A673 (cell line): ENCODE data around the gene COL4A1. TPM values are rescaled to one million over a fixed set of nuclear protein-coding genes. Genes with fewer than 3 reads are reported as not detected.

Source experiments
- BruUV-seq: library from RNA; stranded (reverse); fragments of 400-500 nt; replicated peaks from 2 replicates; lab custom pipeline; 2021; lab: Mats Ljungman, UMichigan
- CTCF ChIA-PET: fragments of 300-600 bp; sonication (Branson Sonifier 250); formaldehyde crosslinking; loops from one replicate; lab custom pipeline; 2022; ENCODE audit warnings: antibody characterized with exemption; lab: Charles Lee
- POLR2A ChIA-PET: fragments of 300-600 bp; sonication (Branson Sonifier 250); formaldehyde crosslinking; loops from one replicate; lab custom pipeline; 2022; ENCODE audit warnings: antibody characterized with exemption; ENCODE audit not compliant: low non-redundant PET; lab: Charles Lee
- DNase-seq: peaks from one replicate; pipeline ENCODE4 v3.0.0-alpha.2; 2015; ENCODE audit warnings: low spot score
- H3K27ac ChIP-seq: fragments of 200-600 bp; sonication (generic); 2 replicates; pipeline ENCODE4 v1.5.1; 2016; ENCODE audit warnings: mixed run types, low read depth, mild to moderate bottlenecking, mixed read lengths, antibody characterized with exemption, low read length; ENCODE audit not compliant: poor library complexity, severe bottlenecking
- H3K27me3 ChIP-seq: fragments of 200-600 bp; sonication (generic); replicated peaks from 2 replicates; pipeline ENCODE4 v1.6.1; 2017; ENCODE audit warnings: mixed run types, low read depth, mild to moderate bottlenecking, mixed read lengths, antibody characterized with exemption, low read length; ENCODE audit not compliant: insufficient read depth, poor library complexity
- H3K36me3 ChIP-seq: fragments of 200-600 bp; sonication (generic); 2 replicates; pipeline ENCODE4 v1.6.1; 2016; ENCODE audit warnings: mixed run types, mild to moderate bottlenecking, mixed read lengths, antibody characterized with exemption, low read length; ENCODE audit not compliant: insufficient read depth, poor library complexity, severe bottlenecking
- H3K4me1 ChIP-seq: fragments of 200-600 bp; sonication (generic); 2 replicates; pipeline ENCODE4 v1.6.1; 2017; ENCODE audit warnings: mixed run types, mild to moderate bottlenecking, mixed read lengths, antibody characterized with exemption, low read length; ENCODE audit not compliant: insufficient read depth, poor library complexity, severe bottlenecking
- H3K4me3 ChIP-seq: fragments of 200-600 bp; sonication (generic); 2 replicates; pipeline ENCODE4 v1.5.1; 2016; ENCODE audit warnings: low read depth, mixed run types, mild to moderate bottlenecking, mixed read lengths, low read length; ENCODE audit not compliant: poor library complexity, severe bottlenecking
- H3K9me3 ChIP-seq: fragments of 200-600 bp; sonication (generic); 2 replicates; pipeline ENCODE4 v1.6.1; 2016; ENCODE audit warnings: mixed run types, low read depth, mild to moderate bottlenecking, mixed read lengths, antibody characterized with exemption, low read length; ENCODE audit not compliant: poor library complexity, severe bottlenecking
- CTCF ChIP-seq: fragments of 300-800, 200-600 bp; sonication (generic); conservative IDR thresholded peaks from 2 replicates; pipeline ENCODE4 v1.5.1; 2017; ENCODE audit warnings: low read depth, mild to moderate bottlenecking, antibody characterized with exemption, low read length, moderate library complexity, mixed read lengths
- EZH2 ChIP-seq: fragments of 200-600 bp; sonication (generic); IDR thresholded peaks from 2 replicates; pipeline ENCODE4 v1.6.1; 2017; ENCODE audit warnings: borderline replicate concordance, low read depth, mild to moderate bottlenecking, mixed read lengths, antibody characterized with exemption, low read length; ENCODE audit not compliant: poor library complexity, severe bottlenecking
- intact Hi-C: fragments of 100-400 bp; cut with micrococcal nuclease; formaldehyde crosslinking; loops from one replicate; pipeline ENCODE4 v1.10.0; 2022; ENCODE audit not compliant: unreplicated experiment
- total RNA-seq: library from RNA; stranded (reverse); gene quantifications from 2 replicates; pipeline ENCODE4 v1.2.3, GENCODE V29; 2021

The COL4A1 gene
- total RNA-seq, 1 experiment from 2014 or later = 83.9 TPM

DNA sequence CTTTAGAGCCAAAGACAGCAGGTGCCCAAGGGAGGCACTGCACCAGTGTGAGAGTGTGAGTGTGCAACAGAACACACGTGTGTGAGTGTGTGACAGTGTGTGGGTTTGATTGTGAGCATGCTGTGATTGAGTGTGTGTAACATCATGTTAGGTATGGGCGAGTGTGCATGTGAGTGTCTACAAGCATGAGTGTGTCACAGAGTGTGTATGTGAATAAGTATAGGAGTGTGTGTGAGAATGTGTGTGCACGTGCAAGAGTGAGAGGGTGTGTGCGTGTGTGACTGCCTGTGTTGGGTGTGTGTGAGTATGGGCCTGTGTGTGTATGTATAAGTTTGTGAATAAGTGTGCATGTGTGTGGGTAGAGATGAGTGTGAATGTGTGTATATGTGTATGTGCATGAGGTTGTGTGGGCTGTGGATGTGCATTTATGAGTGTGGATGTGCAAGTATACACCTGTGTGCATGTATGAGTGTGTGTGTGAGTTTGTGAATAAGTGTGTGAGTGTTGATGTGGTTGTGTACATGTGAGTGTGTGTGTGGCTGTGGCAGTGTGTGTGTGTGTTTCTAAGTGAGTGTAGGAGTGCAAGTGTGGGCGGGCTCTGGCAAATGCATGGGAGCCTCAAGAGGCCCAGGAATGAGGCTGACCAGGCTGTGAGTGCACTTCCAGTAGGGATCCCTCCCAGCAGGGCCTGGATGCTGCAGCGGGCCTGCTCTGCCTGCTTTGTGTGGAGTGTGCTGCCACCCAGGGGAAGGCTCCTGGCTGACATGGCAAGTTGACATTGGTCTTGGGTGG, 198.4 kb downstream of the COL4A1 start:
- intact Hi-C loops = loop anchor here (1.0 to 10.0 kb wide), 5 partner anchors 318 to 1191 kb away; no protein-coding TSS in a partner anchor
- Histone ChIP-seq H3K4me1 (peaks cover 12% of the 10 kb centered on the region), H3K36me3 (no peaks in the 10 kb centered on the region), H3K4me3 (no peak overlapping the region), H3K9me3 (no peaks in the 10 kb centered on the region), H3K27me3 (no peaks in the 10 kb centered on the region), H3K27ac (no peak overlapping the region)
- ChIA-PET CTCF (no interaction called here), POLR2A (no interaction called here)
- peak; percentile 85 for DNase-seq
- no peak for TF ChIP-seq EZH2
- TF ChIP-seq CTCF = peak; percentile 76
- BruUV-seq = no TSS peak

DNA sequence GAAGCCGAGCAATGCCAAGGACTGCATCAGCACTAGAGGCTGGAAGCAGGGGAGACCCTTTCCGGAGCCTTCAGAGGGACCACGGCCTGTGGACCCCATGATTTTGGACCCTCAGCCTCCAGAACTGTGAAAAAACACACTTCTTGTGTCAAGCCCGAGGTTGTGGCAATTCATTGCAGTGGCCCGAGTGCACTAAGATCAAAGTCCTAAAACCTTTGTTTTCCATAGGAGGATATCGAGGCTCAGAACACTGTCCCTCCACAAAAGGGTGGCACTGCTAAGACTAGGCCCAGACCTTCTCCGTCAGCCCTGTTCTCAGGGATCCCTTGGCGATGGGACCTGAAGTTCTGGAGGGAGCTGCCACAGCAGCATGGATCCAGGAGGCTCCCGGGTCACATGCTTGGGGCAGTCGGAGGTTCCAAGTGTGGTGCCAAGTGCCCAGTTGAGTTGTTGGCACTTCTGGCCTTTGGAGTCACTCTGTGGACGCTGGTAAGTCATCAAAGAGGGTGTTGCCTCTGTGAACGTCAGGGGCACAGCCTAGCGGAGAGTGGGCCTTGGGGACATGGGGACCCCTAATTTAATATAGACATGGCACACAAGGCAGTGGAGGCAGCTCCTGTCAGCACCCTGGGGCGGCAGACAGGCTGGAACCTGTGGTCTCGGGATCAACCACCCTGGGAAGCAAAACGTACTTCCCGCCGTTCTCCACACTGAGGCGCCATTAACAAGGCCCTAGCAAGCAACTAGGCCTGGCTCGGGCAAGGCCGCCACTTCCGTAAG, 199.2 kb downstream of the COL4A1 start:
- Histone ChIP-seq H3K9me3 (no peaks in the 10 kb centered on the region), H3K27me3 (no peaks in the 10 kb centered on the region), H3K27ac (no peak overlapping the region), H3K4me3 (no peak overlapping the region), H3K36me3 (no peaks in the 10 kb centered on the region), H3K4me1 (peaks cover 12% of the 10 kb centered on the region)
- no TSS peak for BruUV-seq
- no peak for TF ChIP-seq EZH2
- peak; percentile 65 for TF ChIP-seq CTCF
- ChIA-PET POLR2A (no interaction called here), CTCF (no interaction called here)
- peak; percentile 65 for DNase-seq
- intact Hi-C loops = loop anchor here (2.0 to 10.0 kb wide), 4 partner anchors 317 to 1190 kb away; no protein-coding TSS in a partner anchor

DNA sequence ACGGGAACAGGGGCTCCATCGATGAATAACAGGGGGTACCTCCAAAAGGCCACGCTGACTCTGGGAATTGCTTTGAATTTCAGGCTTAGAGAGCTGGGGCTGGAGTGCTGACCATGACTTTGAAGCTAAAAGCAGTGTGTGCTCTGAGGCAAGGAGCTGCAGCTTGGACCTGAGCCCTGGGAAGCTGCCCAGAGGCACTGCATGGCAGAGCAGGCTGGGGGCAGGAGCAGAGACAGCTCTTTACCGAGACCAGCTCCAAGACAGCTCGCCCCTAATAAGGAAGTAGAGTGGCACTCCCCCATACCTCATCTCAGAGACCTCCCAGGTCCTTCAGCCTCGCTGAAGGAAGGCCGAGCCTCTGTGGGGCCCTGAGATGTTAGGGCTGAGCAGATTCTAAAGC, 200.2 kb downstream of the COL4A1 start:
- no peak overlapping the region for H3K27ac ChIP-seq
- TF ChIP-seq EZH2 = no peak
- TF ChIP-seq CTCF = no peak
- intact Hi-C loops = loop anchor here (5.0 to 10.0 kb wide), 3 partner anchors 962 to 1189 kb away; no protein-coding TSS in a partner anchor
- DNase-seq = no peak
- no peaks in the 10 kb centered on the region for H3K27me3 ChIP-seq
- no TSS peak for BruUV-seq
- H3K4me3 ChIP-seq = no peak overlapping the region
- CTCF ChIA-PET = no interaction called here
- H3K9me3 ChIP-seq = no peaks in the 10 kb centered on the region
- H3K4me1 ChIP-seq = peaks cover 12% of the 10 kb centered on the region
- POLR2A ChIA-PET = no interaction called here
- no peaks in the 10 kb centered on the region for H3K36me3 ChIP-seq
